ENCODE results near the gene EIF4E1B.

- TF ChIP-seq CTCF (conservative IDR thresholded peaks at IDR 0.05 in 1 of 2, IDR thresholded peaks at IDR 0.05 in 1 of 2; ENCODE audit: extremely low read depth in 1 of 2, insufficient read depth in 1 of 2, low read depth in 1 of 2, low read length in 2 of 2) (no peak), EZH2 (IDR thresholded peaks at IDR 0.05; ENCODE audit: borderline replicate concordance, low read length) (no peak)
These were observed 15.5 kb upstream of the EIF4E1B start for GRCh38 chr5:176614805-176615478.
